ENCODE measurements around the gene FAM107A.

GRCh38 chr3:58603606-58604005 is 26.4 kb upstream of the FAM107A start:
- TF ChIP-seq POLR2A (IDR thresholded peaks at IDR 0.05) (no peak), POLR2AphosphoS5 (IDR thresholded peaks at IDR 0.05; ENCODE audit: insufficient read depth in 1 of 2, low read depth in 1 of 2) (no peak)
- TF ChIP-seq, protein P1, sequence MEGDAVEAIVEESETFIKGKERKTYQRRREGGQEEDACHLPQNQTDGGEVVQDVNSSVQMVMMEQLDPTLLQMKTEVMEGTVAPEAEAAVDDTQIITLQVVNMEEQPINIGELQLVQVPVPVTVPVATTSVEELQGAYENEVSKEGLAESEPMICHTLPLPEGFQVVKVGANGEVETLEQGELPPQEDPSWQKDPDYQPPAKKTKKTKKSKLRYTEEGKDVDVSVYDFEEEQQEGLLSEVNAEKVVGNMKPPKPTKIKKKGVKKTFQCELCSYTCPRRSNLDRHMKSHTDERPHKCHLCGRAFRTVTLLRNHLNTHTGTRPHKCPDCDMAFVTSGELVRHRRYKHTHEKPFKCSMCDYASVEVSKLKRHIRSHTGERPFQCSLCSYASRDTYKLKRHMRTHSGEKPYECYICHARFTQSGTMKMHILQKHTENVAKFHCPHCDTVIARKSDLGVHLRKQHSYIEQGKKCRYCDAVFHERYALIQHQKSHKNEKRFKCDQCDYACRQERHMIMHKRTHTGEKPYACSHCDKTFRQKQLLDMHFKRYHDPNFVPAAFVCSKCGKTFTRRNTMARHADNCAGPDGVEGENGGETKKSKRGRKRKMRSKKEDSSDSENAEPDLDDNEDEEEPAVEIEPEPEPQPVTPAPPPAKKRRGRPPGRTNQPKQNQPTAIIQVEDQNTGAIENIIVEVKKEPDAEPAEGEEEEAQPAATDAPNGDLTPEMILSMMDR (IDR thresholded peaks at IDR 0.05): no peak

Measured in vagina (tissue), 2 donors.